ENCODE data around the gene CSTA. TPM values are rescaled to one million over a fixed set of nuclear protein-coding genes. Genes with fewer than 3 reads are reported as not detected.

Gene CSTA
- total and polyA plus RNA-seq, 4 donors: 6.5 to 52.5 (median 31.4) TPM

DNA sequence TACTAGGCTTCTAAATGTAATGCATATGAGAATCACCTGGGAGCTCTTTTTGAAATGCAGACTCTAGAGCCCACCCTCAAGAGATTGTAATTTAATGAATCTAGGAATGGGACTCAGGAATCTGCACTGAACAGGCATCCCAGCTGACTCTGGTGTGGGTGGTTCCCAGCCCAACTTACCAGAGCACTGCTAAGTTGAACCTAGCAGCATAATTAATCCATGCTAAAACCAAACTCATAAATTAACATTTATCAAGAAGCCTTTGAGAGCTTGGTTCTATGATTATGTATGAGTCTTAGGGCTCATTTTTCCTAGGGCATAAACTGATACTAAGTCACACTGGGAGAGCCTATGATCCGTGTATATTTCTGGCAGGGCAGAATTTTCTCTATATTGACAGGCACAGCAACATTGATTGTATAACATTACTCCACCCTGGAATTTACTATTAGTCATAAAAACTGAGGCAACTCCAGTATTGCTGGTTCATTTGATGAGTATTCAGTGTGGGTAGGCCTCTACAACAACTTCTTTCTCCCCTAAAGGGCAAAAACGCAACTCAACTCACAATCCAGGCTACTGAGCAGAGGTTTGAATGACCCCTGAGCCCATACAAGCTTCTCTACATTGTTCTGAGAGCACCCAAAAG is 10.7 kb upstream of the CSTA start:
- WGBS, 2 donors: 86 to 91% methylated on average over 2 of the region's 2 CpGs
- Histone ChIP-seq H3K4me3 (no peak overlapping the region), H3K27me3 (ENCODE audit: control insufficient read depth in 3 of 3, insufficient read depth in 3 of 3, low read length in 2 of 3) (peaks cover 0 to 2% (median 0%) of the 10 kb centered on the region in 3 donors), H3K36me3 (ENCODE audit: control insufficient read depth in 4 of 4, insufficient read depth in 4 of 4, low read length in 4 of 4) (no peaks in the 10 kb centered on the region), H3K9me3 (ENCODE audit: control insufficient read depth in 4 of 4, insufficient read depth in 3 of 4, low read length in 3 of 4) (peaks cover 0 to 2% (median 0%) of the 10 kb centered on the region in 4 donors), H3K4me1 (ENCODE audit: control insufficient read depth in 5 of 5, insufficient read depth in 5 of 5, low read length in 5 of 5) (peaks cover 0 to 10% (median 0%) of the 10 kb centered on the region in 5 donors), H3K9ac (ENCODE audit: insufficient read depth in 1 of 2, low read length in 2 of 2) (no peak overlapping the region), H3K27ac (ENCODE audit: low read depth in 1 of 2, low read length in 1 of 2) (no peak overlapping the region)
- DNase-seq (no peak), ATAC-seq (ENCODE audit: insufficient read depth, low FRiP score) (no peak)
- TF ChIP-seq, protein P1, sequence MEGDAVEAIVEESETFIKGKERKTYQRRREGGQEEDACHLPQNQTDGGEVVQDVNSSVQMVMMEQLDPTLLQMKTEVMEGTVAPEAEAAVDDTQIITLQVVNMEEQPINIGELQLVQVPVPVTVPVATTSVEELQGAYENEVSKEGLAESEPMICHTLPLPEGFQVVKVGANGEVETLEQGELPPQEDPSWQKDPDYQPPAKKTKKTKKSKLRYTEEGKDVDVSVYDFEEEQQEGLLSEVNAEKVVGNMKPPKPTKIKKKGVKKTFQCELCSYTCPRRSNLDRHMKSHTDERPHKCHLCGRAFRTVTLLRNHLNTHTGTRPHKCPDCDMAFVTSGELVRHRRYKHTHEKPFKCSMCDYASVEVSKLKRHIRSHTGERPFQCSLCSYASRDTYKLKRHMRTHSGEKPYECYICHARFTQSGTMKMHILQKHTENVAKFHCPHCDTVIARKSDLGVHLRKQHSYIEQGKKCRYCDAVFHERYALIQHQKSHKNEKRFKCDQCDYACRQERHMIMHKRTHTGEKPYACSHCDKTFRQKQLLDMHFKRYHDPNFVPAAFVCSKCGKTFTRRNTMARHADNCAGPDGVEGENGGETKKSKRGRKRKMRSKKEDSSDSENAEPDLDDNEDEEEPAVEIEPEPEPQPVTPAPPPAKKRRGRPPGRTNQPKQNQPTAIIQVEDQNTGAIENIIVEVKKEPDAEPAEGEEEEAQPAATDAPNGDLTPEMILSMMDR (IDR thresholded peaks at IDR 0.05; ENCODE audit: control extremely low read depth, extremely low read depth): no peak

DNA sequence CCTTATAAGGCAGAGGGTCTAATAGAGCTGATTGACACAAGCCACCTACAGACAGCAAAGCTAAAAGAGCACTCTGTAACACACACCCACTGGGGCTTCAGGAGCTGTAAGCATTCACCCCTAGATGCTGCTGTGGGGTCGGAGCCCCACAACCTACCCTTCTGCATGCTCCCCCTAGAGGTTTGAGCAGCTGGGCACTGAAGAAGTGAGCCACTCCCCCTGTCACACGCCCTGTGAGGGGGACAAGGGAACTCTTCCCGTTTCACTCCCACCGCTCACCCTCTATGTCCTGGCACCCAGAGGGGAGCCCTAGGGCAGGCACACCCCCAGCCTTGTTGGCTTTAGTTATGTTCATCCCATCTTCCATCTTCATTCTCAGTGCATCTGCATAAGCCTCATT is 9.4 kb upstream of the CSTA start:
- no peak for DNase-seq
- no peak for ATAC-seq (ENCODE audit: insufficient read depth, low FRiP score)
- H3K9ac ChIP-seq (ENCODE audit: insufficient read depth in 1 of 2, low read length in 2 of 2): no peak overlapping the region
- H3K36me3 ChIP-seq (ENCODE audit: control insufficient read depth in 4 of 4, insufficient read depth in 4 of 4, low read length in 4 of 4): no peaks in the 10 kb centered on the region
- TF ChIP-seq, protein P1 (IDR thresholded peaks at IDR 0.05; ENCODE audit: control extremely low read depth, extremely low read depth): no peak
- H3K27me3 ChIP-seq (ENCODE audit: control insufficient read depth in 3 of 3, insufficient read depth in 3 of 3, low read length in 2 of 3): peaks cover 0 to 1% (median 0%) of the 10 kb centered on the region in 3 donors
- H3K27ac ChIP-seq (ENCODE audit: low read depth in 1 of 2, low read length in 1 of 2): no peak overlapping the region
- 50 to 76% methylated on average over 4 of the region's 4 CpGs for WGBS, 2 donors
- peaks cover 0 to 10% (median 0%) of the 10 kb centered on the region in 5 donors for H3K4me1 ChIP-seq (ENCODE audit: control insufficient read depth in 5 of 5, insufficient read depth in 5 of 5, low read length in 5 of 5)
- no peak overlapping the region for H3K4me3 ChIP-seq
- H3K9me3 ChIP-seq (ENCODE audit: control insufficient read depth in 4 of 4, insufficient read depth in 3 of 4, low read length in 3 of 4): peaks cover 0 to 2% (median 0%) of the 10 kb centered on the region in 4 donors

DNA sequence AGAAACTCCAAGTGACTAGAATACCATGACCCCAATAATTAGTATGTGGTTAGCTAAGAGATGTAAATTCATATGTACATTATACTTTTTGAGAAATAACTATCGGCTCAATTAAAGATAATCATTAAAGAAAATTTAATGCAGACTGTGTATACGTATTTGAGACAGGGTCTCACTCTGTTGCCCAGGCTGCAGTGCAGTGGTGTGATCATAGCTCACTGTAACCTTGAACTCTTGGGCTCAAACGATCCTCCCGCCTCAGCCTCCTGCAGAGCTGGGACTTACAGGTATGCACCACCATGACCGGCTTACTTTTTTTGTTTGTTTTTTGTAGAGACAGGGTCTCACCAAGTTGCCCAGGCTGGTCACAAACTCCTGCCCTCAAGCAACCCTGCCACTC is 8.7 kb upstream of the CSTA start:
- H3K36me3 ChIP-seq (ENCODE audit: control insufficient read depth in 4 of 4, insufficient read depth in 4 of 4, low read length in 4 of 4): no peaks in the 10 kb centered on the region
- no peak overlapping the region for H3K9ac ChIP-seq (ENCODE audit: insufficient read depth in 1 of 2, low read length in 2 of 2)
- peaks cover 0 to 2% (median 0%) of the 10 kb centered on the region in 4 donors for H3K9me3 ChIP-seq (ENCODE audit: control insufficient read depth in 4 of 4, insufficient read depth in 3 of 4, low read length in 3 of 4)
- no peak for DNase-seq
- H3K4me1 ChIP-seq (ENCODE audit: control insufficient read depth in 5 of 5, insufficient read depth in 5 of 5, low read length in 5 of 5): peaks cover 0 to 10% (median 0%) of the 10 kb centered on the region in 5 donors
- H3K27me3 ChIP-seq (ENCODE audit: control insufficient read depth in 3 of 3, insufficient read depth in 3 of 3, low read length in 2 of 3): no peaks in the 10 kb centered on the region
- H3K27ac ChIP-seq (ENCODE audit: low read depth in 1 of 2, low read length in 1 of 2): no peak overlapping the region
- ATAC-seq (ENCODE audit: insufficient read depth, low FRiP score): no peak
- TF ChIP-seq, protein P1 (IDR thresholded peaks at IDR 0.05; ENCODE audit: control extremely low read depth, extremely low read depth): no peak
- 81 to 85% methylated on average over 5 of the region's 5 CpGs for WGBS, 2 donors
- H3K4me3 ChIP-seq: no peak overlapping the region

Data from lung (tissue), 12 donors.